GM12878 (cell line): Measurements from ENCODE around the gene CCDC88C. TPM values are rescaled to one million over a fixed set of nuclear protein-coding genes. Genes with fewer than 3 reads are reported as not detected.

Source experiments
- BHLHE40 ChIP-seq, 2 experiments: fragments of 450-650 bp in 1 of 2; IDR thresholded peaks; 2 replicates each; pipeline ENCODE4 v1.6.1; 2011 to 2017; ENCODE audit warnings: low read depth in 2 of 2, borderline replicate concordance in 1 of 2, improper control_type of control experiment in 1 of 2, low read length in 1 of 2, mild to moderate bottlenecking in 1 of 2
- E2F4 ChIP-seq: IDR thresholded peaks from 2 replicates; pipeline ENCODE4 v1.6.1; 2012; ENCODE audit warnings: low read depth, low read length, improper control_type of control experiment
- EED ChIP-seq: sonication (generic); IDR thresholded peaks from 2 replicates; pipeline ENCODE4 v1.6.1; 2016; ENCODE audit warnings: antibody characterized with exemption, low read depth
- ESRRA ChIP-seq: IDR thresholded peaks from 2 replicates; pipeline ENCODE4 v1.6.1; 2012; ENCODE audit warnings: mild to moderate bottlenecking, low read length, improper control_type of control experiment
- IRF3 ChIP-seq: fragments of 450-650 bp; IDR thresholded peaks from 2 replicates; pipeline ENCODE4 v1.6.1; 2014; ENCODE audit warnings: mild to moderate bottlenecking
- JUNB ChIP-seq: IDR thresholded peaks from 2 replicates; pipeline ENCODE4 v1.6.1; 2016; ENCODE audit warnings: antibody characterized with exemption, mild to moderate bottlenecking
- MEF2B ChIP-seq: fragments of 450-650 bp; IDR thresholded peaks from 2 replicates; pipeline ENCODE4 v1.6.1; 2018; ENCODE audit warnings: mild to moderate bottlenecking, moderate library complexity; ENCODE audit not compliant: partially characterized antibody, poor library complexity, severe bottlenecking
- MYC ChIP-seq: IDR thresholded peaks from 2 replicates; pipeline ENCODE4 v1.6.1; 2011; ENCODE audit warnings: mild to moderate bottlenecking, low read length, moderate library complexity, inconsistent platforms; ENCODE audit not compliant: insufficient read depth, insufficient replicate concordance, insufficient read length, severe bottlenecking
- NFYB ChIP-seq: IDR thresholded peaks from 2 replicates; pipeline ENCODE4 v1.6.1; 2011; ENCODE audit warnings: low read depth, mild to moderate bottlenecking, low read length, improper control_type of control experiment, moderate library complexity; ENCODE audit not compliant: insufficient read depth
- PAX5 ChIP-seq: IDR thresholded peaks from 2 replicates; pipeline ENCODE4 v1.6.1; 2011; ENCODE audit warnings: low read depth, low read length, borderline replicate concordance
- PML ChIP-seq: IDR thresholded peaks from 2 replicates; pipeline ENCODE4 v1.6.1; 2012; ENCODE audit warnings: low read length, inconsistent platforms
- POLR2AphosphoS2 ChIP-seq: IDR thresholded peaks from 2 replicates; pipeline ENCODE4 v1.6.1; 2011; ENCODE audit warnings: low read depth, mild to moderate bottlenecking, low read length, improper control_type of control experiment, moderate library complexity
- SIX5 ChIP-seq: IDR thresholded peaks from 2 replicates; pipeline ENCODE4 v1.6.1; 2011; ENCODE audit warnings: mild to moderate bottlenecking, low read depth, low read length, moderate library complexity; ENCODE audit not compliant: severe bottlenecking
- SMARCA5 ChIP-seq: fragments of 450-650 bp; IDR thresholded peaks from 2 replicates; pipeline ENCODE4 v1.6.1; 2017; ENCODE audit warnings: mild to moderate bottlenecking
- SRF ChIP-seq, 2 experiments: IDR thresholded peaks; 2 replicates each; pipeline ENCODE4 v1.6.1; 2011; ENCODE audit warnings: low read depth in 2 of 2, low read length in 2 of 2, mild to moderate bottlenecking in 1 of 2, moderate library complexity in 1 of 2
- TCF12 ChIP-seq: IDR thresholded peaks from 2 replicates; pipeline ENCODE4 v1.6.1; 2011; ENCODE audit warnings: low read depth, mild to moderate bottlenecking, low read length
- WRNIP1 ChIP-seq: IDR thresholded peaks from 2 replicates; pipeline ENCODE4 v1.6.1; 2011; ENCODE audit warnings: low read depth, low read length, improper control_type of control experiment, borderline replicate concordance
- ZNF384 ChIP-seq: IDR thresholded peaks from 2 replicates; pipeline ENCODE4 v1.6.1; 2012; ENCODE audit warnings: low read depth, mild to moderate bottlenecking, low read length, improper control_type of control experiment, borderline replicate concordance
- polyA plus RNA-seq, 11 experiments: library from polyadenylated mRNA; depleted of rRNA in 4 of 11; unstranded in 6 of 11; stranded (reverse) in 5 of 11; fragments of >200 nt; fragmentation: Nextera tagmentation in 4 of 11; fragmentation: Illumina TruSeq in 1 of 11; extraction: Ambion mirVana in 4 of 11; extraction: Trizol in 1 of 11; gene quantifications; 1 replicate in 1 of 11; 2 replicates in 10 of 11; pipeline versions ENCODE4 v1.2.1 to v1.2.3, GENCODE V29; 2011 to 2016; ENCODE audit warnings: inconsistent platforms in 2 of 11, missing spikeins in 2 of 11, low read depth in 1 of 11
- total RNA-seq, 4 experiments: library from RNA; depleted of rRNA in 3 of 4; stranded (reverse); fragments of >200 nt in 3 of 4; fragmentation: Illumina TruSeq in 1 of 4; extraction: Trizol in 1 of 4; gene quantifications; 2 replicates each; pipeline versions ENCODE4 v1.2.1 to v1.2.3, GENCODE V29; 2013 to 2021
- TF ChIP-seq, protein P1 (sequence below): fragments of 450-650 bp; formaldehyde crosslinking; IDR thresholded peaks from 2 replicates; pipeline ENCODE4 v1.4.0; 2022; ENCODE audit warnings: mild to moderate bottlenecking, moderate library complexity
- TF ChIP-seq, protein P2 (sequence below): fragments of 450-650 bp; IDR thresholded peaks from 2 replicates; pipeline ENCODE4 v1.6.1; 2017; ENCODE audit warnings: low read depth, mild to moderate bottlenecking, moderate library complexity
- TF ChIP-seq, protein P3 (sequence below): IDR thresholded peaks from 2 replicates; pipeline ENCODE4 v1.6.1; 2011; ENCODE audit warnings: mild to moderate bottlenecking, low read depth, low read length, moderate library complexity; ENCODE audit not compliant: insufficient replicate concordance

Gene CCDC88C
- total and polyA plus RNA-seq, 10 of the 15 experiments (the other 5 are each of a cell fraction or from before 2014, with no cell fraction given), result 4.0 to 79.6 (median 36.6) TPM

- no peak; the same call in 1 of the 2 replicates for TF ChIP-seq EED
- TF ChIP-seq, protein P1, sequence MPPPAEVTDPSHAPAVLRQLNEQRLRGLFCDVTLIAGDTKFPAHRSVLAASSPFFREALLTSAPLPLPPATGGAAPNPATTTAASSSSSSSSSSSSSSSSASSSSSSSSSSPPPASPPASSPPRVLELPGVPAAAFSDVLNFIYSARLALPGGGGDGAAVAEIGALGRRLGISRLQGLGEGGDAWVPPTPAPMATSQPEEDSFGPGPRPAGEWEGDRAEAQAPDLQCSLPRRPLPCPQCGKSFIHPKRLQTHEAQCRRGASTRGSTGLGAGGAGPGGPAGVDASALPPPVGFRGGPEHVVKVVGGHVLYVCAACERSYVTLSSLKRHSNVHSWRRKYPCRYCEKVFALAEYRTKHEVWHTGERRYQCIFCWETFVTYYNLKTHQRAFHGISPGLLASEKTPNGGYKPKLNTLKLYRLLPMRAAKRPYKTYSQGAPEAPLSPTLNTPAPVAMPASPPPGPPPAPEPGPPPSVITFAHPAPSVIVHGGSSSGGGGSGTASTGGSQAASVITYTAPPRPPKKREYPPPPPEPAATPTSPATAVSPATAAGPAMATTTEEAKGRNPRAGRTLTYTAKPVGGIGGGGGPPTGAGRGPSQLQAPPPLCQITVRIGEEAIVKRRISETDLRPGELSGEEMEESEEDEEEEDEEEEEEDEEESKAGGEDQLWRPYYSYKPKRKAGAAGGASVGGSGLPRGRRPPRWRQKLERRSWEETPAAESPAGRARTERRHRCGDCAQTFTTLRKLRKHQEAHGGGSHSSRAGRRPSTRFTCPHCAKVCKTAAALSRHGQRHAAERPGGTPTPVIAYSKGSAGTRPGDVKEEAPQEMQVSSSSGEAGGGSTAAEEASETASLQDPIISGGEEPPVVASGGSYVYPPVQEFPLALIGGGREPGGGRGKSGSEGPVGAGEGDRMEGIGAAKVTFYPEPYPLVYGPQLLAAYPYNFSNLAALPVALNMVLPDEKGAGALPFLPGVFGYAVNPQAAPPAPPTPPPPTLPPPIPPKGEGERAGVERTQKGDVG (CRISPR knock-in tag), result no peak
- TF ChIP-seq BHLHE40 (IDR thresholded peaks at IDR 0.05; ENCODE audit: borderline replicate concordance in 1 of 2, low read depth in 2 of 2, low read length in 1 of 2), result no peak
- TF ChIP-seq ESRRA, result no peak
- TF ChIP-seq, protein P2, sequence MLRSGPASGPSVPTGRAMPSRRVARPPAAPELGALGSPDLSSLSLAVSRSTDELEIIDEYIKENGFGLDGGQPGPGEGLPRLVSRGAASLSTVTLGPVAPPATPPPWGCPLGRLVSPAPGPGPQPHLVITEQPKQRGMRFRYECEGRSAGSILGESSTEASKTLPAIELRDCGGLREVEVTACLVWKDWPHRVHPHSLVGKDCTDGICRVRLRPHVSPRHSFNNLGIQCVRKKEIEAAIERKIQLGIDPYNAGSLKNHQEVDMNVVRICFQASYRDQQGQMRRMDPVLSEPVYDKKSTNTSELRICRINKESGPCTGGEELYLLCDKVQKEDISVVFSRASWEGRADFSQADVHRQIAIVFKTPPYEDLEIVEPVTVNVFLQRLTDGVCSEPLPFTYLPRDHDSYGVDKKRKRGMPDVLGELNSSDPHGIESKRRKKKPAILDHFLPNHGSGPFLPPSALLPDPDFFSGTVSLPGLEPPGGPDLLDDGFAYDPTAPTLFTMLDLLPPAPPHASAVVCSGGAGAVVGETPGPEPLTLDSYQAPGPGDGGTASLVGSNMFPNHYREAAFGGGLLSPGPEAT, result no peak; the same call in 1 of the 2 replicates
- no peak for TF ChIP-seq TCF12
- no peak; the same call in 1 of the 2 replicates for TF ChIP-seq WRNIP1
- TF ChIP-seq SIX5, result no peak
- TF ChIP-seq PML, result no peak
- no peak for TF ChIP-seq SRF (IDR thresholded peaks at IDR 0.05; ENCODE audit: low read depth in 2 of 2, low read length in 2 of 2)
- TF ChIP-seq SMARCA5, result peak; percentile 59
- no peak for TF ChIP-seq PAX5
- TF ChIP-seq, protein P3, sequence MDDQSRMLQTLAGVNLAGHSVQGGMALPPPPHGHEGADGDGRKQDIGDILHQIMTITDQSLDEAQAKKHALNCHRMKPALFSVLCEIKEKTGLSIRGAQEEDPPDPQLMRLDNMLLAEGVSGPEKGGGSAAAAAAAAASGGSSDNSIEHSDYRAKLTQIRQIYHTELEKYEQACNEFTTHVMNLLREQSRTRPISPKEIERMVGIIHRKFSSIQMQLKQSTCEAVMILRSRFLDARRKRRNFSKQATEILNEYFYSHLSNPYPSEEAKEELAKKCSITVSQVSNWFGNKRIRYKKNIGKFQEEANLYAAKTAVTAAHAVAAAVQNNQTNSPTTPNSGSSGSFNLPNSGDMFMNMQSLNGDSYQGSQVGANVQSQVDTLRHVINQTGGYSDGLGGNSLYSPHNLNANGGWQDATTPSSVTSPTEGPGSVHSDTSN, result no peak
- TF ChIP-seq POLR2AphosphoS2, result no peak
- TF ChIP-seq NFYB, result no peak
- TF ChIP-seq ZNF384, result no peak
- TF ChIP-seq MYC, result no peak
- TF ChIP-seq JUNB, result peak; percentile 25; the same call in 1 of the 2 replicates
- TF ChIP-seq IRF3, result no peak
- TF ChIP-seq MEF2B, result no peak
- no peak for TF ChIP-seq E2F4
Observed at GRCh38 chr14:91348845-91349465, 68.7 kb downstream of the CCDC88C start (continued).
